HG03342 (cell line): ENCODE measurements around the gene IFNA8.
A peak's percentile ranks its signal among the peaks of the same experiment; 100 is the strongest.
"Not testable (repeated sequence)": the region's sequence is repeated elsewhere in the genome, so short reads cannot be mapped to it uniquely, and the experiment has no call there.

ENCODE experiments used
- ATAC-seq: cut with Tn5 transposase; IDR thresholded peaks from one replicate; pipeline ENCODE4 v1.9.1; 2021; ENCODE audit warnings: mild to moderate bottlenecking, moderate library complexity; ENCODE audit not compliant: unreplicated experiment

Gene IFNA8

DNA sequence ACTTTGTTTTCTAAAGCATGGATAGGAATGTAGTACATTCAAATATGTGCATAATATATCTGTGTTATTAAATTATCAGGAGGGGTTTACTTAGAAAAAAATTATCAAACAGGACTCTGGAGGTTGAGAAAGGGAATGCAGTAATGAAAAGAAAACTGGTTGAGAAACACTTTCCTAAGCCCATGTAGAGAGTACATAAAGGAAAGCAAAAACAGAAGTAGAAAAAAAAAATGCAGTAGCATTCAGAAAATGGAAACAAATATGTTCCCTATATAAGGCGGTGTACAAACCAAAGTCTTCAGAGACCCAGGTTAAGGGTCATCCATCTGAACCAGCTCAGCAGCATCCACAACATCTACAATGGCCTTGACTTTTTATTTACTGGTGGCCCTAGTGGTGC, at the start of gene IFNA8:
Gene IFNA8 (plus strand): TSS at position 301 of the 400 bp plus-strand sequence. CDS start 60 bp downstream, at position 361.
- ATAC-seq = no peak

DNA sequence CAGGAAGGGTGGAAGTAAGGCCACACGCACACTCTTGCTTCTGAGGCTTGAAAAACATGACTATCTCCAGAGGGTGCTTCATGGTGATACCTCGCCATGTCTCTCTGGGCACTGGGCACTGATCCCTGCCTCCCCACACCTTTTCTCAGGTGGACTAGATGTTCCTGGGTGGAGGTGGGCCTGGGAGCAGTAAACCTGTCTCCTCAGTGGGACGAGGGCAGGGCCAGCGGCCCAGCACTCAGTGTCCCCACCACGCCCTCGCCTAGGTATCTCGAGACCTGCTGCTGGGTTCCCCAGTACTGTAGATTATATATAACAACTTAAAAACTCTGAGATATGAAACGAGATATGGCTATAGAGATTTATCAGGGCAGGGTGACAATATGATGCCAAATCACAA, 46.6 kb upstream of the IFNA8 start:
- ATAC-seq = no peak

DNA sequence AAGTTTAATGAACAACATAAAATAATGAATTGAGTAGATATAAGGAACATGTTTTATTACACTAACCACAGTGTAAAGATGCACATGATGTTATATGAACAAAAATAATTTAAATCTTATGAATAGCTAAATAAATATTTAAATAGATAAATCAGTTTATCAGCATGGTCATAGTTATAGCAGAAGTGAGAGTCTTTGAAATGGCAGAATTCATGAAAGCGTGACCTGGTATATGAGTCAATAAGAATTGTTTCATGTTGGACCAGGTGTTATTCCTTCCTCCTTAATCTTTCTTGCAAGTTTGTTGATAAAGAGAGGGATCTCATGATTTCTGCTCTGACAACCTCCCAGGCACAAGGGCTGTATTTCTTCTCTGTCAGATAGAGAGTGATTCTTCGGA, 41.7 kb upstream of the IFNA8 start:
- ATAC-seq = peak; percentile 98

- no peak for ATAC-seq
Observed at GRCh38 chr9:21367957-21368356, 41.0 kb upstream of the IFNA8 start, which contains the start of gene IFNA13. Gene IFNA13, minus strand, starts transcription at chr9:21368057. Its CDS starts 47 bp downstream, at chr9:21368010.

GRCh38 chr9:21371467-21371866, 37.5 kb upstream of the IFNA8 start:
- ATAC-seq = not testable (repeated sequence)

GRCh38 chr9:21381448-21382339, 27.2 kb upstream of the IFNA8 start:
- ATAC-seq = peak; percentile 96

- no peak for ATAC-seq
Observed at GRCh38 chr9:21383627-21384026, 25.3 kb upstream of the IFNA8 start.

DNA sequence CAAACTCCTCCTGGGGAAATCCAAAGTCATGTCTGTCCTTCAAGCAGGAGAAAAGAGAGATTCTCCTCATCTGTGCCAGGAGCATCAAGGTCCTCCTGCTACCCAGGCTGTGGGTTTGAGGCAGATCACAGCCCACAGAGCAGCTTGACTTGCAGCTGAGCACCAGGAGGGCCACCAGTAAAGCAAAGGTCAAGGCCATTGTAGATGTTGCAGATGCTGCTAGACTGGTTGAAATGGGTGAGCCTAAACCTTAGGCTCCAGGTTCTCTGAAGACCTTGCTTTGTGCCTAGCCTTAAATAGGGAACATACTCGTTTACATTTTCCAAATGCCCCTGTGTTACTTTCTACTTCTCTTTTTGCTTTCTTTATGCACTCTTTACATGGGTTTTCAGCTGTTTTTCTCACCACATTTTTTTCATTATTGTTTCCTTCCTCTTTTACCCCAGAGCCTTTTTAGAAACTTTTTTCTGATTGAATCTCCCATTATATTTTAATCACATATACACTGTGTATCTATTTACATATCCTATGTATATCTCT, 23.7 kb upstream of the IFNA8 start, which contains the start of gene IFNA2:
Gene IFNA2 (minus strand): TSS at position 268 of the 540 bp plus-strand sequence. CDS start 69 bp downstream, at position 199.
- no peak for ATAC-seq

DNA sequence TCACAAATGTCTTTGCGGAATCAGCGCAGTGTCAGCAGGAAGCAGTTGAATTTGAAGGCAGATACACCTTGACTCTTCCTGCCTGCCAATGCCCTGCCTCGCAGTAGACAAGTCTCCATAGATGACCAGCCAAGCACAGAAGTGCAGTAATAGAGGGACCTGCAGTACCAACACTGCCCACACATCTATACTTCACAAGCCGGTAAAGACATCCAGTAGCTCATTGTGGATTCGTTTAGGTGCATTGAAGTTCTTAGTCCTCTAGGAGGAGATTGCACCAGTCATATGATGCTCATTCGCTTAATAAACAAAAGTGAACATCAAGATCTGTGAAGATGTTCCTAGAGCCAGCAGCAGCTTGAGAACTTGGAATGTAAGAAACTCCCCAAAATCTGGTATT, 16.6 kb upstream of the IFNA8 start:
- peak; percentile 93 for ATAC-seq

GRCh38 chr9:21395778-21396717, 12.9 kb upstream of the IFNA8 start:
- ATAC-seq = peak; percentile 64

GRCh38 chr9:21398955-21399489, 9.9 kb upstream of the IFNA8 start:
- ATAC-seq = no peak

DNA sequence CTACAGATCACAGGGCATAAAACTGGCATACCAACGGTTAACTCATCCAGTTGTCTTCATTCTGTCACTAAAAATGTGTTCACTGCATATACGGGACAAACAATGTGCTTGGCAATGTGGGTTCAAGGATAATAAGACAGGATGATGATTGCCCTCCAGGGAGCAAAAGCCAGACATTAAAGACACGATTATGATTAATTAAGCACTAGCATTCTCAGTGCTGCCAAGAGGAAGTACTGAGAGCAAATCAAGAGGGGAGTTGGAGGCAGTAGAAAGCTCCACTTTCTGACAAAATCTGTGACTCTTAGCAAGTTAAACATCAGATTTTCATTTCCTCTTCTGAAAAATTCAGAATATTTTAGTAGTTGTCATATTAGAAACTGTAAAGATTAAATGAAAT, 9.0 kb upstream of the IFNA8 start:
- ATAC-seq = no peak

GRCh38 chr9:21402386-21403251, 6.3 kb upstream of the IFNA8 start:
- peak; percentile 62 for ATAC-seq

GRCh38 chr9:21404146-21404545, 4.8 kb upstream of the IFNA8 start:
- ATAC-seq = no peak

DNA sequence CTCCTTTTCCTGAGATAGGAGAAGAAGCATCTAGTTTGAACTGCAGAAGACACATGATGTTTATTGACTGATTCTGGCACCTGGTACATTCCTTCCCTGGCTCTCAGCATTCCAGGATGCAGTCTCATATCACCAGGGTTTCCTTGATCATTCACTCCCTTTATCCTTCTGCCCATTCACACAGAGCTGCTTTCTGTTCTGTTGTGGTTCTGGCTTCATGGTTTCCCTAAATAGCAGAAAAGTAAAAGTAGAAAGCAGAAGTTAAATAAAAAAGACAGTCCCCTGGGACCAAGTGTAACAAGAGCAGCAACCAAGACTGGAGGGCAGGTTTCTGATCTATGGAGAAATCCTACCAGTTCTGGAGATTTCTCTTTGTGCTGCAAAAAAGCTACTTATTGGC, 3.2 kb downstream of the IFNA8 start:
- ATAC-seq = peak; percentile 77

- ATAC-seq = no peak
Observed at GRCh38 chr9:21413151-21413550, 4.2 kb downstream of the IFNA8 start.

DNA sequence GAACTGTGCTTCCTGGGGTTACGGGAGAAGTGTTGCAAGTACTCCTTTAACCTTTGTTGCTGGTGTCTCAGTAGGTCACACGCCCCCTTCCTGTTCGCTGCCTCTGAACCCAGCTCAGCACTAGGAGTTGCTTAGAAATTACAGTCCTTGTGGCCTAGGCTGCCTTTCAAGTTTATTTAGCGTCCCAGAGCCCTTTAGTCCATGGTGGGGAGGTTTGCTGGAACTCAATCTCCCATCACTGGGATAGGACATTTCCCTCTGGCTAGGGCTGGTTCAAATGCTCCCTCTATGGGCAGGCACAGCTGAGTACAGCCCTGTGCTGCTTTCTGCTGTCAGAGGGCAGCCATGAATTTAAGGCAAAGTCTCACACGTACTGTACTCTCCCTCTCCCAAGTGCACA, 4.7 kb downstream of the IFNA8 start:
- ATAC-seq = no peak

DNA sequence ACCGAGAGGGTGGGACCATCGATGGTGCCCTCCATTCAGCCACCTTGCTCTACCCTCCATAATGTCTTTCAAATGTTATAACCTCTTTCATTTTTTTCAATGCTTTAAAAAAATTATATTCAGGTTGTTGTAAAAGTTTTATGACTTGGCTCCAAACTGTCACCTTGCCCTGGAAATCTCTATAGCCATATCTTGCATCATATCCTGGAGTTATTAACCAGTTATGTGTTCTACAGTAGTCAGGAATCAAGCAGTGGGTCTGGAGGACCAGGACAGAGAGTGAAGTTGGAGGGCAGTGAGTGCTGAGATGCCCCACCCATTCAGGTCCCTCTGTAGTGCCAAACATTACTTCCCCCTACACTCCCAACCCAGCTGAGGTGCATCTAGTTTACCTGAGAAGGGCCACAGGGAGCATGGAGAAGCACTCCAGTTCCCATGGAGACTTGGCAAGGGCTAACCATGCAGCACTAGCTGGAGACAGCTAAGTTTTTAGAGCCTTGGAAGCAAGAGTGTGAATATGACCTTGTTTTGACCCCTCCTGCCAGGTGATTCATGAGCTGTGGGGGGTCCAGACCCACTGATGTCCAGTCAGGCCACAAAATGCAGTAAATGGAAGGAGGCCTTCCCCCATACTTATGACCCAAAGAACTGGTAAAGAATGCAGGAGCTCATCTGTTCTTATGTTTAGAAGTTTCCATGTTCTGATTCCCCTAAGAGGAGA, 5.5 kb downstream of the IFNA8 start:
- no peak for ATAC-seq
